Measurements from ENCODE around the gene NPPC.

DNA sequence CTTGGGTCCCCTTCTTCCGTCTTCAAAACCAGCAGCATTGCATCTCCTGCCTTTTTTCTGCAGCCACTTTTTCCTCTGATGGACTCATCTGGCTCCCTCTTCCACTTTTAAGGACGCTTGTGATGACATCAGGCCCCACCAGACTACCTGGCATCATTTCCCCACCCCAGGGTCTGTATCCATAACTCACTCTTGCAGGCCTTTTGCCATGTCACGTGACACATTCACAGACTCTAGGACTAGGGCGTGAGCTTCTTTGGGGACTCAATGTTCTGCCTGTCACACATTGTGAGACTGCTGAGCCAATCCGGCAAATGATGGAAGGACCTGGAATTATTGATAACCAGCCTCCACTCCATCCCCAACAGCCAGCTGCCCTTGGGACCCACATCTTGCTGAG lies 23.6 kb downstream of the NPPC start:
- TF ChIP-seq CTCF (conservative IDR thresholded peaks at IDR 0.05) (no peak), EZH2 (IDR thresholded peaks at IDR 0.05; ENCODE audit: low read depth) (no peak)

Data from PC-9 (cell line).